Naive thymus-derived CD8-positive, alpha-beta T cell (primary cell): ENCODE data around the gene ANO10. TPM values are rescaled to one million over a fixed set of nuclear protein-coding genes. Genes with fewer than 3 reads are reported as not detected.
A peak's percentile ranks its signal among the peaks of the same experiment; 100 is the strongest.
"Not testable (repeated sequence)": the region's sequence is repeated elsewhere in the genome, so short reads cannot be mapped to it uniquely, and the experiment has no call there.

ENCODE experiments used
- ATAC-seq, 2 donors: fragments of 150-1000 bp; cut with Tn5 transposase in 1 of 2; sonication (Bioruptor Pico), chemical (Tn5 transposase) in 1 of 2; 1 replicate in 1 of 2; 2 replicates in 1 of 2; pipeline ENCODE4 v1.10.0; 2021; ENCODE audit warnings: mild to moderate bottlenecking in 2 of 2, moderate library complexity in 2 of 2
- POLR2A ChIA-PET: fragments of 350-600 bp; sonication (Branson Sonifier 250); formaldehyde crosslinking; loops from one replicate; lab custom pipeline; 2021; ENCODE audit warnings: antibody characterized with exemption; lab: Charles Lee
- DNase-seq, 10 donors: peaks; one replicate each; pipeline versions ENCODE4 v3.0.0 to v3.0.0-alpha.2; 2020 to 2022
- H3K27ac Mint-ChIP-seq, 10 donors: one replicate each; pipeline ENCODE4 v1.8.0; 2020 to 2022; ENCODE audit warnings: mild to moderate bottlenecking in 10 of 10, mixed read lengths in 10 of 10, moderate library complexity in 4 of 10, inconsistent platforms in 1 of 10
- H3K27me3 Mint-ChIP-seq, 5 donors: one replicate each; pipeline ENCODE4 v1.8.0; 2021 to 2022; ENCODE audit warnings: mixed read lengths in 5 of 5
- H3K36me3 Mint-ChIP-seq, 3 donors: one replicate each; pipeline ENCODE4 v1.8.0; 2020 to 2022; ENCODE audit warnings: mixed read lengths in 3 of 3, mild to moderate bottlenecking in 2 of 3, inconsistent platforms in 1 of 3
- H3K4me1 Mint-ChIP-seq, 4 donors: one replicate each; pipeline ENCODE4 v1.8.0; 2021 to 2022; ENCODE audit warnings: mixed read lengths in 4 of 4
- H3K4me3 Mint-ChIP-seq, 10 donors: one replicate each; pipeline ENCODE4 v1.8.0; 2020 to 2022; ENCODE audit warnings: mild to moderate bottlenecking in 10 of 10, mixed read lengths in 10 of 10, moderate library complexity in 6 of 10, inconsistent platforms in 1 of 10
- H3K9me3 Mint-ChIP-seq, 9 donors: one replicate each; pipeline ENCODE4 v1.8.0; 2020 to 2022; ENCODE audit warnings: mixed read lengths in 9 of 9, mild to moderate bottlenecking in 3 of 9, inconsistent platforms in 1 of 9, moderate library complexity in 1 of 9
- polyA plus RNA-seq, 3 donors: library from polyadenylated mRNA; unstranded; fragments of 300-500 nt; fragmentation: Illumina TruSeq; gene quantifications; one replicate each; pipeline ENCODE4 v1.2.3, GENCODE V29; 2021
- total RNA-seq, 8 experiments: library from RNA in 2 of 8; stranded (reverse) in 2 of 8; gene quantifications; one replicate each; pipeline ENCODE4 v1.2.3 and lab custom pipeline; 2021 to 2026

The ANO10 gene
- total and polyA plus RNA-seq, 5 experiments from 2014 or later = 6.9 to 12.4 (median 10.4) TPM

GRCh38 chr3:43522727-43523362, 99.0 kb downstream of the ANO10 start:
- no peak for DNase-seq
- peaks cover 2 to 32% (median 26%) of the 10 kb centered on the region in 9 donors for H3K9me3 Mint-ChIP-seq
- H3K27ac Mint-ChIP-seq = no peak overlapping the region
- ATAC-seq = no peak
- no peak overlapping the region for H3K4me3 Mint-ChIP-seq
- peaks cover 15 to 38% (median 34%) of the 10 kb centered on the region in 3 donors for H3K36me3 Mint-ChIP-seq
- H3K4me1 Mint-ChIP-seq = no peaks in the 10 kb centered on the region
- no peaks in the 10 kb centered on the region for H3K27me3 Mint-ChIP-seq
- POLR2A ChIA-PET = no interaction called here

- Mint-ChIP-seq H3K27me3 (no peaks in the 10 kb centered on the region), H3K36me3 (peaks cover 11 to 41% (median 32%) of the 10 kb centered on the region in 3 donors), H3K9me3 (peaks cover 2 to 37% (median 22%) of the 10 kb centered on the region in 9 donors), H3K27ac (no peak overlapping the region), H3K4me1 (no peaks in the 10 kb centered on the region), H3K4me3 (no peak overlapping the region)
- POLR2A ChIA-PET = no interaction called here
- DNase-seq (no peak), ATAC-seq (no peak)
Measured at GRCh38 chr3:43521941-43522340, 99.9 kb downstream of the ANO10 start.

GRCh38 chr3:43518515-43518914, 103.3 kb downstream of the ANO10 start:
- ATAC-seq, POLR2A ChIA-PET, DNase-seq, H3K4me3 Mint-ChIP-seq, H3K27ac Mint-ChIP-seq, H3K4me1 Mint-ChIP-seq, H3K27me3 Mint-ChIP-seq: not testable (repeated sequence)
- Mint-ChIP-seq H3K9me3 (peaks cover 2 to 42% (median 22%) of the 10 kb centered on the region in 9 donors), H3K36me3 (peaks cover 16 to 49% (median 36%) of the 10 kb centered on the region in 3 donors)

- Mint-ChIP-seq H3K9me3 (peaks cover 2 to 40% (median 22%) of the 10 kb centered on the region in 9 donors), H3K27ac (no peak overlapping the region), H3K36me3 (peaks cover 14 to 44% (median 29%) of the 10 kb centered on the region in 3 donors), H3K4me3 (peak overlapping the region in 1 of 10 donors; percentile 21), H3K4me1 (no peaks in the 10 kb centered on the region), H3K27me3 (no peaks in the 10 kb centered on the region)
- DNase-seq = no peak
- POLR2A ChIA-PET = no interaction called here
- no peak for ATAC-seq
Measured at GRCh38 chr3:43515970-43516635, 105.7 kb downstream of the ANO10 start.

- peaks cover 12 to 38% (median 28%) of the 10 kb centered on the region in 3 donors for H3K36me3 Mint-ChIP-seq
- no peaks in the 10 kb centered on the region for H3K4me1 Mint-ChIP-seq
- H3K27ac Mint-ChIP-seq = no peak overlapping the region
- POLR2A ChIA-PET = no interaction called here
- H3K9me3 Mint-ChIP-seq = peaks cover 2 to 34% (median 22%) of the 10 kb centered on the region in 9 donors
- ATAC-seq (no peak), DNase-seq (no peak)
- H3K27me3 Mint-ChIP-seq = no peaks in the 10 kb centered on the region
- no peak overlapping the region for H3K4me3 Mint-ChIP-seq
Measured at GRCh38 chr3:43515208-43515917, 106.4 kb downstream of the ANO10 start.

GRCh38 chr3:43512754-43513404, 108.9 kb downstream of the ANO10 start:
- H3K9me3 Mint-ChIP-seq = peaks cover 0 to 12% (median 3%) of the 10 kb centered on the region in 9 donors
- H3K27ac Mint-ChIP-seq = peak overlapping the region in 2 of 10 donors; percentile 80 to 81
- H3K27me3 Mint-ChIP-seq = no peaks in the 10 kb centered on the region
- ATAC-seq = no peak
- POLR2A ChIA-PET = no interaction called here
- H3K36me3 Mint-ChIP-seq = peaks cover 6 to 21% (median 7%) of the 10 kb centered on the region in 3 donors
- DNase-seq = no peak
- no peaks in the 10 kb centered on the region for H3K4me1 Mint-ChIP-seq
- H3K4me3 Mint-ChIP-seq = no peak overlapping the region

GRCh38 chr3:43506644-43507043, 115.2 kb downstream of the ANO10 start:
- Mint-ChIP-seq H3K4me3 (no peak overlapping the region), H3K36me3 (peaks cover 0 to 3% (median 0%) of the 10 kb centered on the region in 3 donors), H3K4me1 (peaks cover 10 to 25% (median 22%) of the 10 kb centered on the region in 4 donors), H3K9me3 (no peaks in the 10 kb centered on the region), H3K27ac (peak overlapping the region in 2 of 10 donors; percentile 10 to 16), H3K27me3 (no peaks in the 10 kb centered on the region)
- POLR2A ChIA-PET = no interaction called here
- DNase-seq = no peak
- ATAC-seq = no peak

- H3K4me3 Mint-ChIP-seq = no peak overlapping the region
- POLR2A ChIA-PET = no interaction called here
- ATAC-seq (peak; percentile 79 to 84), DNase-seq (peak in 3 of 10 donors; percentile 7 to 59 (median 39))
- H3K27me3 Mint-ChIP-seq = no peaks in the 10 kb centered on the region
- peaks cover 0 to 3% (median 0%) of the 10 kb centered on the region in 3 donors for H3K36me3 Mint-ChIP-seq
- no peaks in the 10 kb centered on the region for H3K9me3 Mint-ChIP-seq
- H3K27ac Mint-ChIP-seq = peak overlapping the region in 5 of 10 donors; percentile 2 to 57 (median 27)
- peaks cover 19 to 36% (median 35%) of the 10 kb centered on the region in 4 donors for H3K4me1 Mint-ChIP-seq
Measured at GRCh38 chr3:43505351-43505750, 116.5 kb downstream of the ANO10 start.

- POLR2A ChIA-PET = interaction anchor here (0.7 to 3.1 kb wide), 11 partner anchors 12 to 341 kb away, joined by 3 to 10 read pairs (median 4); partner anchors contain the start of gene SNRK
- H3K4me1 Mint-ChIP-seq = peaks cover 30 to 58% (median 56%) of the 10 kb centered on the region in 4 donors
- H3K9me3 Mint-ChIP-seq = no peaks in the 10 kb centered on the region
- H3K4me3 Mint-ChIP-seq = no peak overlapping the region
- peak in 3 of 10 donors; percentile 60 to 68 (median 64) for DNase-seq
- peak; percentile 58 to 62 for ATAC-seq
- H3K27me3 Mint-ChIP-seq = no peaks in the 10 kb centered on the region
- peak overlapping the region in 8 of 10 donors; percentile 12 to 57 (median 24) for H3K27ac Mint-ChIP-seq
- H3K36me3 Mint-ChIP-seq = no peaks in the 10 kb centered on the region
Measured at GRCh38 chr3:43503067-43503728, 118.6 kb downstream of the ANO10 start.

GRCh38 chr3:43499256-43499655, 122.6 kb downstream of the ANO10 start:
- Mint-ChIP-seq H3K4me1 (peaks cover 39 to 63% (median 56%) of the 10 kb centered on the region in 4 donors), H3K27ac (peak overlapping the region in 9 of 10 donors; percentile 57 to 87 (median 78)), H3K27me3 (no peaks in the 10 kb centered on the region), H3K4me3 (peak overlapping the region in 8 of 10 donors; percentile 3 to 64 (median 43)), H3K9me3 (no peaks in the 10 kb centered on the region), H3K36me3 (no peaks in the 10 kb centered on the region)
- POLR2A ChIA-PET = interaction anchor here (0.6 to 2.4 kb wide), 6 partner anchors 21 to 338 kb away, joined by 3 to 8 read pairs (median 5); no protein-coding TSS in a partner anchor
- ATAC-seq (peak; percentile 57 to 63), DNase-seq (no peak)

- peaks cover 0 to 1% (median 0%) of the 10 kb centered on the region in 3 donors for H3K36me3 Mint-ChIP-seq
- DNase-seq (no peak), ATAC-seq (no peak)
- no peak overlapping the region for H3K4me3 Mint-ChIP-seq
- H3K27ac Mint-ChIP-seq = peak overlapping the region in 8 of 10 donors; percentile 12 to 91 (median 68)
- peaks cover 36 to 56% (median 51%) of the 10 kb centered on the region in 4 donors for H3K4me1 Mint-ChIP-seq
- H3K9me3 Mint-ChIP-seq = no peaks in the 10 kb centered on the region
- POLR2A ChIA-PET = no interaction called here
- H3K27me3 Mint-ChIP-seq = no peaks in the 10 kb centered on the region
Measured at GRCh38 chr3:43497905-43498365, 123.9 kb downstream of the ANO10 start.
